Stimulated activated CD8-positive, alpha-beta memory T cell treated with anti-CD3 and anti-CD28 coated beads, Interleukin-4, amount 100 ng/mL, for 48 hours (primary cell): Measurements from ENCODE around the gene GPR52.
"Not testable (repeated sequence)": the region's sequence is repeated elsewhere in the genome, so short reads cannot be mapped to it uniquely, and the experiment has no call there.

Experiments used
- DNase-seq: peaks from one replicate; pipeline ENCODE4 v3.0.0-alpha.2; 2020

The GPR52 gene

DNA sequence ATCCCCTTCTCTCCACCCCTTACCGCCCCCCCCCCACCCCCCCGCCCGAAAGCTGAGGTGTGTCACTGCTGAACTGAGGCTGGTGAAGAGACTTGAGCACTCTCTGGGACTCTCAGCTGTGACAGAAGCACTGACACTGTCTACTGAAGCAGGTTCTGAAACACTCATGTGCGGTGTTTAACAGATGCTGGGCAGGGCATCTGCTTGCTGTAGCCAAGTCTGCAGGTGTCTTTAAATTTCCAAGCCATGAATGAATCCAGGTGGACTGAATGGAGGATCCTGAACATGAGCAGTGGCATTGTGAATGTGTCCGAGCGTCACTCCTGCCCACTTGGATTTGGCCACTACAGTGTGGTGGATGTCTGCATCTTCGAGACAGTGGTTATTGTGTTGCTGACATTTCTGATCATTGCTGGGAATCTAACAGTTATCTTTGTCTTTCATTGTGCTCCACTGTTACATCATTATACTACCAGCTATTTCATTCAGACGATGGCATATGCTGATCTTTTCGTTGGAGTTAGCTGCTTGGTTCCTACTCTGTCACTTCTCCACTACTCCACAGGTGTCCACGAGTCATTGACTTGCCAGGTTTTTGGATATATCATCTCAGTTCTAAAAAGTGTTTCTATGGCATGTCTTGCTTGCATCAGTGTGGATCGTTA, at the start of gene GPR52:
TSS of gene GPR52 (plus strand) at position 99 of the 665 bp plus-strand sequence. CDS start at position 247, 148 bp downstream.
- no peak for DNase-seq

DNA sequence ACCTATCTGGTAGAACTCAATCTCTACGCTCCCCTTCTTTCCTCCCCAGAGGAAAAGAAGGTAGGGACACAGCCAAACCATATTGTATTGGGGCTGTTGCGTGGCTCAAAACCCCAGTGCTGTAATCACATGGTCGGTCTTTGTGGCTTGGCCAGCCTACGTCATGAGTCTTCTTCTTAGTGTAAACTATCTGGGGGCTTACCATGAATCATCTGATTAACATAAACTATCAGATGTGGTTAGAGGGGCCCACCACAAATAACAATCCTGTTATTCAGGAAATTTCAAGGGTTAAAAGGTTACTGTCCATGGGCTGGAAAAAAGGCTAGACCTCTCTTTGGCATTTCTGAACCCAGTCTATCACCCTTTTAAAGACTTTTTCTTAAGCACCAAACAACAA, 49.5 kb upstream of the GPR52 start:
- no peak for DNase-seq

GRCh38 chr1:174399211-174399610, 48.6 kb upstream of the GPR52 start:
- DNase-seq = no peak

DNA sequence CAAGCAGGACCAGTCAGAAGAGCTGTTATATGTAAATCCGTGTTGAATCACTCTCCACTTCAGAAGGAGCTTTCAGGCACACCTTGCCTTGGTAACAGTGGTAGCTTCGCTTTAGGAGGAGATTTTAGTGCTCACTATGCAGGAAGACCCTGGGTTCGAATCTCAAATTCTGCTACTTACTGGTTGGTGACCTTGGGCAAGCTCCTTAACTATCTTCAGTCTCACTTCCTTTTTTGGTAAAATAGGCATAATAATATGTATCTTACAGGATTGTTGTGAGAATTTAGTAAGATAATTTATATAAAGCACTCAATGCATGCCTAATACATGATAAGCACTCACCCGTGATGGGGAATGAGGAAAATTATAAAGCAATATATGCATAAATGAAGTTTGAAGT, 46.7 kb upstream of the GPR52 start:
- no peak for DNase-seq

GRCh38 chr1:174405219-174405618, 42.5 kb upstream of the GPR52 start:
- no peak for DNase-seq

DNA sequence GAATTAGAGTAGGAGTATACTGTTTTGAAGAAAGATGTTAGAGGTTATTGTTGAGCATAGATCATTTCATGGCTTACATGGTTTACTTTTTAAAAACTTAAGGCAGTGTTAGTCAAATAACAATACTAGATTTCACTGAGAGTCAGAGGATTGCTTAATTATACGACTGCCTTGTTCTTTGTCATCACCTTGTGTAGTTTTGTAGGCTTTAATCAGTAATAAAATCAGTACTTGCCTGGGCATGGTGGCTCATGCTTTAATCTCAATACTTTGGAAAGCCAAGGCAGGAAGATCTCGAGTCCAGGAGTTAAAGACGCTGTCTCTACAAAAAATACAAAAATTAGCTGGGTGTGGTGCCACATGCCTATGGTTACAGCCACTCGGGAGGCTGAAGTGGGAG, 41.3 kb upstream of the GPR52 start:
- DNase-seq = no peak

DNA sequence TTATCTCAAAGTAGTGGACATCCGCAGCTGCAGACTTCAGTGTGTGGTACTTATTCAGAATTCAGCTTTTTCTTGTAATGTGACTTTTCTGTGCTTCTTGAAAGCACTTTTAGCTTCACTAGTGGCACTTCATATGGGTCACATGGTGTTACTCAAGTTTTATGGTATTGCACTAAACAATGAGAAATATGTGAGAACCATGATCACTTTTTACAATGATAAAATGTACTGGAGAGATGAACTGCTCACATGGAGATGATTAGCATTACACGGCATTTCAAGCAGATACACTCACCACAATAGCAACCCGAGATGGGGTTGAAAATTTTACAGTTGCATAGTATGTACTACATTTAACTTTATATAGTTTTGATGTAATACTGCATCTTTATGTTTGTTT, 40.1 kb upstream of the GPR52 start:
- DNase-seq = no peak

- DNase-seq = no peak
Observed at GRCh38 chr1:174408146-174408545, 39.6 kb upstream of the GPR52 start.

DNA sequence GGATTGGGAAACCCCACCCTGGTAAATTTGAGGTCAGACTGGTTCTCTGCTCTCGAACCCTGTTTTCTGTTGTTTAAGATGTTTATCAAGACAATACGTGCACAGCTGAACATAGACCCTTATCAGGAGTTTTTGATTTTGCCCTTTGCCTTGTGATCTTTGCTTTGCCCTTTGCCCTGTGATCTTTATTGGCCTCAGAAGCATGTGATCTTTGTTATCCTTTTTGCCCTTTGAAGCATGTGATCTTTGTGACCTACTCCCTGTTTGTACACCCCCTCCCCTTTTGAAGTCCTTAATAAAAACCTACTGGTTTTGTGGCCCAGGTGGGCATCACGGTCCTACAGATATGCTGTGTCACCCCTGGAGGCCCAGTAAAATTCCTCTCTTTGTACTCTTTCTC, 38.0 kb upstream of the GPR52 start:
- DNase-seq = not testable (repeated sequence)

GRCh38 chr1:174413632-174414031, 34.1 kb upstream of the GPR52 start:
- no peak for DNase-seq

GRCh38 chr1:174414203-174414602, 33.6 kb upstream of the GPR52 start:
- DNase-seq = no peak

DNA sequence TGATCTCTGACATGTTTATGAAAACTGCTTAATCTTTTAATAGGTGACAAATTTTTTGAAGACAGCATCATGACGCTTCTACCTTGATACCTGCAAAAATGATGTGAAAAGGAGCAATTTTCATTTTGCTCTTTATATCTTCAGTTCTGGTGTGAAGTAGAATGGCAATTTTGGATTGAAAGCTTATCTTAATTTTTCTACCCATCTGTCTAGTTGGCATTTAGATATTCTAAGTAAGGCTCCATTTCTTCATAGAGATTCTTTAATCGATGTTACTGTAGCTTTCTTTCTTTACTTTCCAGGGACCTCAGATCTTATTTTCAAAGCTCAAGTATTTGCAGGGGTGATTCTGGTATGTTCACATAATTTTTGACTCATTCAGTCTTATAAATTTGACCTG, 32.3 kb upstream of the GPR52 start:
- DNase-seq = no peak

DNA sequence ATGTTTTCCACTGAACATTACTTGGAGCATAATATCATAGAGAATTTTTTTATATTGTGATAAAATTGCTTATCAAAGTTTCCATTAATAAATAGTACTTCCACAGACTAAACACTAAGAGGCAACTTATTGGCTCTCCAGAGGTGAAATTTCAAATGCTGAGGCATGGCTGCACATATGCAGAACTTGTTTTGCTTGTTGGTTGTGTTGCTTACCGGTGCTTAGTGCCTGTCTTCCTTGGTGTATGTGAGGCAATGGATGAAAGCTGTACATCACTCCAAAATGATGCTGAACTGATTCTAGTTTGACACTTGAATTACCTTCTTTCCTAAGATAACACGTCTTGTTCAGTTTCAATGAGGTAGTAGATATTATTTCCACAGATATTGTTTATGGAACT, 29.8 kb upstream of the GPR52 start:
- DNase-seq = no peak

GRCh38 chr1:174425121-174425520, 22.6 kb upstream of the GPR52 start:
- DNase-seq = no peak

DNA sequence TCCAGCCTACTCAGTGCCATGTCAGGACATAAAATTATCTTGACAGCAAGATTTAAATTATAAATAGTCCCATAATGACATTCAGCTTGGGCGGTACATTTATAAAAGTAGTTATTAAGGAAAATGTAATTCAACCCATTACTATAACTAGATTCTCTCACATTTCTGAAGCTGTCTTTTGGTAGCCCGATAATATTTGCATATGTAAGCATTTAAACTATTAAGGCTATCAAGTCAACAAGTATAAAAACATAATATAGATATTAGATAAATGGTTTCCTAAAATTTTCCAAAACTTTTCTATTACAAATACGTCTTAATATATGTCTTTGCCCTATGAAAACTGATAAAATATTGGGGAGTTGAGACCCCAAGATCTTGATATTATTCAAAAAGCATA, 21.6 kb upstream of the GPR52 start:
- DNase-seq = no peak

GRCh38 chr1:174428033-174428432, 19.7 kb upstream of the GPR52 start:
- DNase-seq = no peak

DNA sequence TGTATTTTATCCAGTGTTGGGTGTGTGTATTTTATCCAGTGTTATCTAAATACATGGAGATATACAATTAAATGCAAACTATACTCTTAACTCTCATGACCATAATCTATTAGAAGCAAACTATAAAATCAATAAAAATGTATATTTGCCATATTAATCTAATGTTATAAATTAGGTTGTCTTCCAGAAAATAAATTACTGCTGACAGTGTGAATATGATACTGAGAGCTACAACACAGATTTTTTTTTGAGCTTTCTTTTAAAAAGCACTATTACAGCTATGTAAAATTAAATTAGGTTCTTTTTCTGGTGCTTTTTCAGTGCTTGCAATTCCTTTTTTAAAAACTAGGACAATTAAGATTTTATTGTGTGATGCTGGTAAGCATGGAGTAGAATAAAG, 19.0 kb upstream of the GPR52 start:
- no peak for DNase-seq

- no peak for DNase-seq
Observed at GRCh38 chr1:174433451-174433850, 14.3 kb upstream of the GPR52 start.

DNA sequence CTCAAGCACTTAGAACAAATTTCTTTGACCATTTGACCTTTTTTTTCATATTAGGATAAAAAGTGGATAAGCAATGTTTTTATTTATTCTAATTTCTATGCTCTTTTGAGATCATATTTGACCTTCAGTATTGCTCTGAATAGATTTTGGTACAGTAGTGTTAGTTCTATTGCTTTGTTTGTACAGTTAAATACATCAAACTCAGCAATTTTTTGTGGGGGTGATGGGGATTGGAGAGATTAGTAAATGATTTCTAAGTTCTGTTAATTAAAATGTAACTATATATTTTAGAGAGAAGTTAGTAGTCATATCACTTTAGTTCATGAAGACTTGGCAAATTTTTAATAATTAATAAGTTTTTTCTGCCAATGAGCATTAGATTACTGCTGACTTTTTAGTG, 2.4 kb upstream of the GPR52 start:
- DNase-seq = no peak

DNA sequence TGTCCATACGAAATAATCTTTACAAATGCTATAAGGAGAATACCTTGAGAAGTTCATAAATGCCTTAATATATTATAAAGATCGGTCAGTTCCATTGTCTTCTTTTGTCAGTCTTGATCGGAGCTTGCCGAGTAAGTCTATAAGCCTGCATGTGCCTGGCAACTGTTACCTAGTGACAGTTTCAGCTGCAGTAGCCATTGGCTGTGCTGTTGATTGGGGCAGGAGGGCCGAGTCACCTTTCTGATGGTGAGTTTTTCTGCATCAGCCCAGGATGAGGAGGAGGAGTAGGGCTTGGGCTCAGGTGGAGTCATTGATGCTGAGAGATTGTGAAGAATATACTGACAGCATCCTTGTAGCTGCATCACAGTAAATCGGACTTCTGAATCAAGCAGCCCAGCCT, 1.9 kb upstream of the GPR52 start:
- DNase-seq = no peak

DNA sequence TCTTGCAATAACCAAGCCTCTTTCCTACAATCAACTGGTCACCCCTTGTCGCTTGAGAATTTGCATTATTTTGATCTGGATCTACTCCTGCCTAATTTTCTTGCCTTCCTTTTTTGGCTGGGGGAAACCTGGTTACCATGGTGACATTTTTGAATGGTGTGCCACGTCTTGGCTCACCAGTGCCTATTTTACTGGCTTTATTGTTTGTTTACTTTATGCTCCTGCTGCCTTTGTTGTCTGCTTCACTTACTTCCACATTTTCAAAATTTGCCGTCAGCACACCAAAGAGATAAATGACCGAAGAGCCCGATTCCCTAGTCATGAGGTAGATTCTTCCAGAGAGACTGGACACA, 743 bp downstream of the GPR52 start:
- no peak for DNase-seq

GRCh38 chr1:174448974-174449373, 1.2 kb downstream of the GPR52 start:
- no peak for DNase-seq

DNA sequence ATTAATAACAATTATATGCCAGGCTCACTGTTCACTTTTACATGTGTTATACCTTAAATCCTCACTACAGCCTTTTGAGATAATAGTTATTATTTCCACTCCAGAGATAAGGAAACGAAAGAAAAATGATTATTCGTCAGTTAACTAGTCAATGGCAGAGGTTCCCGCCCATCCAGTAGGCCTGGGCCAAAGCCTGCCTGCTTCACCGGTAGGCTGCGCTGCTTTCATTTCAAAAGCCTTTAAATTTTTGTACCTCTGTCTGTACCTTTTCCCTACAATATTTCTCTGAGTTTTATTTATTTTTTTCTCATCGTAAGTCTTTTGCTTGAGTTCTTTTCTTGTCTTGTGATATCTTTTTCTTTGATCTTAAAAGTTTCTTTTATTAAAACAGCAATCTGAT, 3.6 kb downstream of the GPR52 start:
- DNase-seq = no peak

DNA sequence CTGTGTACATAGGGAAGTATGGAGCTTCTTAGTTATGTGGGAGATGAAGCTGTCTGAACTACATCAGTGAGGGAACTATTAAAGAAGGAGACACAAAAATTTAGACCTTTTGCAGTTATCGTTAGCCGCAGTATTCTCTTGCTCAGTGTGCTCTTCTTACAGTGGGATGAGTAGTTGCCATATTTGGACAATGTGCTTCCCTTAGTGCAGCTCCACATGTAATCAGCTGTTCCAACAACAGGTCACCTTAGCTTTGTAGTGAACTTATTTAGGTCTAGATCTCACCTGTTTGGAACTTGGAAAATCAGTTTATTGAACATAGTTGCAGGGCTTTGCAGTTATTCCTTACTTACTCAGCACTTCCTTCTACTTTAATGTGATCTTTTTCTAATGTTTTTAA, 18.1 kb downstream of the GPR52 start:
- DNase-seq = no peak

- no peak for DNase-seq
Observed at GRCh38 chr1:174466607-174467006, 18.8 kb downstream of the GPR52 start.

- no peak for DNase-seq
Observed at GRCh38 chr1:174469052-174469451, 21.3 kb downstream of the GPR52 start.
